GM18873 (cell line): ENCODE data around the gene GPC6.

Experiments used
- ATAC-seq: cut with Tn5 transposase; IDR thresholded peaks from one replicate; pipeline ENCODE4 v1.9.1; 2021; ENCODE audit warnings: mild to moderate bottlenecking, moderate library complexity, moderate number of reproducible peaks; ENCODE audit not compliant: unreplicated experiment, low FRiP score

GPC6 gene

GRCh38 chr13:93716623-93717022, 490.0 kb downstream of the GPC6 start:
- ATAC-seq = no peak

GRCh38 chr13:93721483-93721882, 494.9 kb downstream of the GPC6 start:
- no peak for ATAC-seq

DNA sequence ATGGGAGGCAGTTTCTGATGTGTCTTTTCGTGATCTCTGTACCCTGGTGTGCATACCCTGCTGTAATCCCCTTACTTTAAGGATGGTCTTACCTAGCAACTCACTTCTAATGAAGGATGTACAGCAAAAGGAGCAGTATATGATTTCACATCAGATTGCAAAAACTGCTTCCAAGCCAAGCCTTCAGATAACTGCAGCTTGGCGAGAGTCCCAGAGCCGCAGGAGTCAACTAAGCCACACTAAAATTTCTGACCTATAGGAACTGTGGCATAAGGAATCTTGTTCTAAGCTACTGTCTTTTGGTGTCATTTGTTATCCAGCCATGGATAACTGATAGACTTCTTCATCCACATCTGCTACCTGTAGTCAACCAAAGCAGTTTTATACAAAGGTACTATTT, 496.7 kb downstream of the GPC6 start:
- no peak for ATAC-seq

DNA sequence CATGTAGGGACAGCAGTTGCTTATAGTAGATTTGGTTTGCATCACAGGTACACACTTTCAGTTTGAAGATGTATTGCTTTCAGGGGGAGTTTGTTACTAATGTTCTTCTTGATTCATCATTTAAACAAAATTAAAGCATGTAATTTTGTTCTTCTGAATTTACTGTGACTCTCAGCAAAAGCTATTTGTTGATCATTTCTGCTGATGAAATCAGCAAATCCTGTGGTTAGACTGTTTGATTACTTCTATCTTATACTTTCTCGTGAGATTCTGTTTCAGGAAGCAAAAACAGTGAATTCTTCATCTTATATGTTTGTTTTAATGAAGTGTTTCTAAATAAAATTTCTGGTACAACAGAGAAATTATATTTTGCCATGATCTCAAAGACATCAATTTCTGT, 497.6 kb downstream of the GPC6 start:
- no peak for ATAC-seq

DNA sequence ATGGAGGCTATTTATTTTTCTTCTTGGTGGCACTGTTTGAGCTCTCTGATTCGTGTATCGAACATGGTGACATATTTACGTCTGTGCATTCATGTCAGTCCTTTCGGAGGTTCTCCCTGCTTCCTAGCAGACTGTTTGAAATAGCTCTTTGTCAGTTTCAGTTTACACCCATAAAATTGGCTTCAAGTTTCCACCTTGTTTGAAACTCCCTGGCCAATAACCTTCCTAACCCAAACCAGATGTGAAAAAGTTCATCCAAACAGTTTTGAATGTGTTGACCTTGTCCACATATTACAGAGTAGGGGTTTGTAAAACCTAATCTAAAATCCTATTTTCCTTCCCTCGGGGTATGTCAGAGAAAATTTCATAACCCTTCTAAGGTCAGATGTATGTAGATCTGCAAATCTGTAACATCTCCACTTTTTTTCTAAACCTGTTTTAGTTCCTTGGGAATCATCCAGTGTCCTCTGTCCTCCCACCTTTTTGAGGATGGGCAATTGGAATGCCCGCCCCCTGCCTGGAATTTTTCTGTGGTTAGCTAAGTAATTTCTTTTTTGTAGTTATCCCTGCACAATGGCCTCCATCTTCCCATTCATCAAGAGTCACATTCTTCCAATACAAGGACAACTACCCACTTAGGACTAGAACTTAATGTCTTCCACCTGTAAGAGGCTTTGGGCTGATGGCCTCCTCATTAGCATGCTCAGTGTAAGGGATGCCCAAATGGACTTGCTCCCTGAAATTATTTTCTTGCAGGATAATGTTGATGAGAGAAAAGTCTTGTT, 499.8 kb downstream of the GPC6 start:
- no peak for ATAC-seq

- no peak for ATAC-seq
These were observed 500.9 kb downstream of the GPC6 start for GRCh38 chr13:93727211-93728141.

- ATAC-seq = no peak
These were observed 502.8 kb downstream of the GPC6 start for GRCh38 chr13:93729383-93729782.

- ATAC-seq = no peak
These were observed 504.2 kb downstream of the GPC6 start for GRCh38 chr13:93730780-93731179.

DNA sequence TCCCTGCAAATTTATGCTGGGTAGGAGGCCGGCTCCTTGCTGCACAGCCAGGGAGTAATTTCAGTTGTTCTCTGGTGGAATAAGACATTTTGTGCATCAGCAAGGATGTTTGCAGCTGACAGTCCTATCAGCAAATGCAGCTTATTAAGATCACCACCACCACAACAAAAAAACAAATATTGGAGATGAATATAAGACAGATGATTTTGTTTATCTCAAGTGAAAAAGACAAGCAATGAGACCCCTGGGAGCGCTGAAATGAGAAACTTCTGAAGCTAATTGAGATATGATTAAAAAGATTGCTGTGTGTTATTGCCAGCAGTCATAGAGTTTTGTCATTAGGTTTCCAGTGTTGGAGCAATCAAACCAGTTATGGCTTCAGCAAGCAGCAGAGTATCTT, 505.6 kb downstream of the GPC6 start:
- ATAC-seq = no peak

DNA sequence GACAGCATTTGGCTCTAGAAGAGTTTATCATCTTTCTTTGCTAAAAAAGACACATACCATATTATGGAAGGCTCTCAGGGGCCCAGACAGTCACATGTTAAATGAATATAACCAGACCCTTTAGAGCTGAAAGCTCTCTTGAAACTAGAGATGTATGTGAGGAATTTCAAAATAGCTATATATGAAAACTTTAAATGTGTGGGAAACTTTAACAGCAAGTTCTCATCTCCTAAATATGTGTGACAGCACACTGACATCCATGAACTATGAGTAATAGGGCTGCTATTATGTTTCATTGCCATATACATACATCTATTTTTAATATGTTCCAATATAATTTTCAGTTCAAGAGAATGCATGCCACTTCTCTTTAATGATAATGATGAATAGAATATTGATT, 509.5 kb downstream of the GPC6 start:
- no peak for ATAC-seq

DNA sequence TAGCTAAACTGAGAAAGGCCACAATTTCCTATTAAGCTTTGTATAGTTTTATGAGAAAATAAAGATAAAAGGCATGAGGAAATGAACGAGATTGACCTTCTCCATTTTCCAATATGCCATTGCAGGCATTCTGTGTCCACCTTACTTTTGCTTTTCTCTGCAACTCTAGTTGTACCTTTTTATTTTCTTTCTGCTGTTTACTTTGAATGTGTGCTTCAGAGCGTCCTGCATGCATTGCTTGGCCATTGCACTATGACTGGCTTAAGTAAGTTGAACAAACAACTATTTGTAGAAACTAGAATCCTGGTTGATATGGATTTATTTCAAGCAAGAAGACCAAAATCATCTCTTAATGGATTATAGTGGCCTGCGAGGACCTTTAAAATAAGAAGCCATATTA, 510.3 kb downstream of the GPC6 start:
- no peak for ATAC-seq

GRCh38 chr13:93740334-93740733, 513.7 kb downstream of the GPC6 start:
- no peak for ATAC-seq

DNA sequence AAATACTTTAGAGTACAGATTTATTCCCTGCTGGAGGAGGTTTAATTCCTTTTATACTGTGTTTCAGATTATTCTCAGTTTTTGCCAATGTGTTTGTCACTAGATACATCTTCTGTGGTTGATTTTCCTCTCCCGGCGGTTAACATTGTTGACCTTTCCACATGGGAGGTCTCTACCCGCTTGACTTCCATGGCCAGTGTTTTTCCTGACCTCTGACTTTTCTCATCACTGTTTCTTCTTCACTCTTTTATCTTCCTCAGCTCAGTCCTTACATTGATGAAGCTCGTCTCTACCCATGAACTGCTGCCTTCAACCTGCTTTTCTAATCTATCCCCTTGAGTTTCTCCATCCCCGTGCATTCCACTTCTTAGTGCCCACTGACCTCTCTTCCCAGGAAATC, 517.4 kb downstream of the GPC6 start:
- no peak for ATAC-seq

DNA sequence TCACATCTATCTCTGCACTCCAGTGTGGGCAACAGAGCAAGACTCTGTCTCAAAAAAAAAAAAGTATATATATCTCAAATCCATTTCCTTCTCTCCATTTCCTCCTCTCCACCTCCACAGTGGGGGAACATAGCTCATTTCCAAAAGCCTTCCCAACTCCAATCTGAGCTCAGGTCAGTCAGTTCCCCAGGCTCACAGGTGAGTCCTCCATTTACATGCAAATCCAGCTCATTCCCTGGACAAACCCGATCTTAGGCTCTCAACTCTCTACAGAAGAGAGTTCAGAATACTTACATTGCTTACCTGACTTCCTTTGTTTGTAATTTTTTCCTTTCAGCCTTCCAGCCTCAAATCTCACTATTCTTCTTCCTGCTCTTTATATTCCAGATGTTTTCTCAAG, 518.3 kb downstream of the GPC6 start:
- ATAC-seq = no peak

DNA sequence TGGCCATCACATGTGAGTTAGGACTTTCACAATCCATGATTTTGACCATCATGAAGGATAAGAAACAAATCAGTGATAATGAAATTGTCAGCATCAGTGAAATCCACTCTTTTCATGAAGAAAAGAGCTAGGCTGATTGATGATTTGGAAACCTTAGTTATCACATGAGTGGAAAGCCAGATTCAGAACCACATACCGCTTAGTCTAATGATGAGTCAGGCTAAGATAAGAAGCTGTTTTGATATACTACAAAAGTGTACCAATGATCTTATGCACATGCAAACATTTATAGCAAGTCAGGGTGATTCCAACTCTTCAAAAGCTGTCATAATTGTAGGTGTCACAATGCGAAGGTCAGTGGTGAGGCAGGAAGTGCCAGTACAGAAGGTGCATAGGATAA, 519.3 kb downstream of the GPC6 start:
- ATAC-seq = no peak

GRCh38 chr13:93746589-93746988, 520.0 kb downstream of the GPC6 start:
- ATAC-seq = no peak

DNA sequence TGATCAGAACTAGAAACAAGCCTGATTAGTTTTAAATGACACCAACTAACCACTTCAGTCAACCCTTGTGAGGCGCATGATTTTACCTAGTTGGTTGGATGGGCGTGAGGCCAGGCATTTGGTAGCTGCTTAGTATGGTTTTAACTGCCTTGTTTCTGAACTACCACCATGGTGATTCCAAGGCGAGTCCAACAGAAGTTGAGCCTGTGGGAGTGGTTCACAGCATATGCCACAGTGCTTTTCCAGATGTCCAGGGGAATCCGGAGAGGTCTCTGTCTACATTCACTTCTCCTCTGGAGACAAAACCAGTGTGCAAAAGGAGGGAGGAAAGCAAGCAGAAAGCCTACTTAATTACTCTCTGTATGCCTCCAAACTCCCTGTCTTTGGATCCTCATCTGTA, 524.1 kb downstream of the GPC6 start:
- no peak for ATAC-seq

- no peak for ATAC-seq
These were observed 524.5 kb downstream of the GPC6 start for GRCh38 chr13:93751117-93751516.

DNA sequence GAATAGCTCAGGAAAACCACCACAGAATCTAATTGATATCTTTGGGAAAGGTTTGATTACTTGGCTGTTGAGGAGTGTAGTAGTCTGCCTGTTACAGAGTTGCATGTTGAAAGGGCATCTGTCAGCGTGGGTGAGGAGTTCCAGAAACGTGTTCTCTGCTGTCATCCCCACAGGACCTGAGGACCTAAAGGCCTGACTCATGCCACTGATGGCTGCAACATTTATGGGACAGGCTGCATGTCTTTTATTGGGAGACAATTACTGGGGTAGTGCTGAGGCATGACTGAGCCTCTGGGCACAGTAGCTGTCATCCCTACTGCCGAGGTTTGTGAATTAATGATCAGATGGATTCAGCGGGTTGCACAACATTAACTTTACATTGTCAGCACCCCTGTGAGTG, 525.9 kb downstream of the GPC6 start:
- ATAC-seq = no peak

- no peak for ATAC-seq
These were observed 527.0 kb downstream of the GPC6 start for GRCh38 chr13:93753639-93754038.

- ATAC-seq = no peak
These were observed 528.7 kb downstream of the GPC6 start for GRCh38 chr13:93755341-93755740.

GRCh38 chr13:93758575-93758974, 532.0 kb downstream of the GPC6 start:
- no peak for ATAC-seq
